ENCODE measurements around the gene CYLD.

DNA sequence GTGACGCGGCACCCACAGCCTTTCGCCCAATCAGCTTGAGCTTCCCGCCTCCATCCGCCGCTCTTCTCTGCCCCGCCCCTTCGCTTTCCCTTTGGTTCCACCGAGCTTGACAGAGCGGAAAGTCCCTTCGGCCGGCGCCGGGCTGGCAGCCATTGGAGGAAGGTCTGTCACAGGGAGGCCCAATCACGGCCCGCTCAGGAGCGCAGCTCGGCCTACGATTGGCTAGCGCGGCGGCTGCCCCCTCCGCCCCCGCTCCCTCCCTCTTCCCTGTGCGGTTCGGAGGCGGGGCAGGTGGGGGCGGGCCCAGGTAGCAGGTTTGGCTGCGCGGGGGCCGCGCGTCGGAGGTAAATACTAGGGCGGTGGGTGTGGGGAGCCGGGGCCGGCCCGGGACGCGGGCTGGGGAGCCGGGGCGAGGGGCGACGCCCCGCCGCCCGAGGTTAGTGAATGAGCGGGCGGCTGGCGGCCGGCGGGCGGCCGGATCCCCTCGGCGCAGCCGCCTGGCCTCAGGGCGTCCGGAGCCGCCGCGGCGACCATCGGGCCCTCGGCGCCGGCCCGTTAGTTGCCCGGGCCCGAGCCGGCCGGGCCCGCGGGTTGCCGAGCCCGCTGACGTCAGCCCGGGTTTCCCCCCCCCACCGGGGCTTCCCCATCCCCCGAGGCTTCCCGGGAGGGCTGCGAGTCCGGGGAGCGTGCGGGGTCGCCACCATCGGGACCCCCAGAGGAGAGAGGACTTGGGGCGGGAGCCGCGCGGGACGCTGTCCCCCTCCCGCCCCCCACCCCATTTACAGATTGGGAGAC is at the start of gene CYLD:
- TF ChIP-seq POLR2AphosphoS5 (IDR thresholded peaks at IDR 0.05): peak; percentile 10 to 73 (median 66)
- TF ChIP-seq, protein P1, sequence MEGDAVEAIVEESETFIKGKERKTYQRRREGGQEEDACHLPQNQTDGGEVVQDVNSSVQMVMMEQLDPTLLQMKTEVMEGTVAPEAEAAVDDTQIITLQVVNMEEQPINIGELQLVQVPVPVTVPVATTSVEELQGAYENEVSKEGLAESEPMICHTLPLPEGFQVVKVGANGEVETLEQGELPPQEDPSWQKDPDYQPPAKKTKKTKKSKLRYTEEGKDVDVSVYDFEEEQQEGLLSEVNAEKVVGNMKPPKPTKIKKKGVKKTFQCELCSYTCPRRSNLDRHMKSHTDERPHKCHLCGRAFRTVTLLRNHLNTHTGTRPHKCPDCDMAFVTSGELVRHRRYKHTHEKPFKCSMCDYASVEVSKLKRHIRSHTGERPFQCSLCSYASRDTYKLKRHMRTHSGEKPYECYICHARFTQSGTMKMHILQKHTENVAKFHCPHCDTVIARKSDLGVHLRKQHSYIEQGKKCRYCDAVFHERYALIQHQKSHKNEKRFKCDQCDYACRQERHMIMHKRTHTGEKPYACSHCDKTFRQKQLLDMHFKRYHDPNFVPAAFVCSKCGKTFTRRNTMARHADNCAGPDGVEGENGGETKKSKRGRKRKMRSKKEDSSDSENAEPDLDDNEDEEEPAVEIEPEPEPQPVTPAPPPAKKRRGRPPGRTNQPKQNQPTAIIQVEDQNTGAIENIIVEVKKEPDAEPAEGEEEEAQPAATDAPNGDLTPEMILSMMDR (IDR thresholded peaks at IDR 0.05): no peak
